22Rv1 (cell line): Measurements from ENCODE around the gene SLC25A33.

Experiments
- CTCF ChIP-seq: fragments of 450-650 bp; IDR thresholded peaks from 2 replicates; pipeline ENCODE4 v1.5.1; 2017; ENCODE audit warnings: mild to moderate bottlenecking
- ZFX ChIP-seq: fragments of 450-650 bp; IDR thresholded peaks from 2 replicates; pipeline ENCODE4 v1.6.1; 2017; ENCODE audit warnings: antibody characterized with exemption, borderline replicate concordance

GRCh38 chr1:9633493-9633892 lies 94.2 kb downstream of the SLC25A33 start:
- TF ChIP-seq CTCF (no peak), ZFX (no peak)
